IMR-90 (cell line): ENCODE measurements around the gene AMZ1. TPM values are rescaled to one million over a fixed set of nuclear protein-coding genes. Genes with fewer than 3 reads are reported as not detected.
A peak's percentile ranks its signal among the peaks of the same experiment; 100 is the strongest.
"Not testable (repeated sequence)": the region's sequence is repeated elsewhere in the genome, so short reads cannot be mapped to it uniquely, and the experiment has no call there.

Experiments used
- ATAC-seq: fragments of 200-7000 bp; cut with Tn5 transposase; 2 replicates; pipeline ENCODE4 v1.9.1; 2020; ENCODE audit warnings: low read depth, mild to moderate bottlenecking, moderate library complexity
- BruUV-seq: library from RNA; stranded (reverse); fragments of 400-500 nt; replicated peaks from 2 replicates; lab custom pipeline; 2021; lab: Mats Ljungman, UMichigan
- CTCF ChIA-PET: fragments of 300-600 bp; formaldehyde crosslinking; extraction: SDS; loops from one replicate; lab custom pipeline; 2021; ENCODE audit warnings: antibody characterized with exemption; lab: Yijun Ruan, JAX
- POLR2A ChIA-PET: fragments of 300-600 bp; sonication (Branson Sonifier 250); formaldehyde crosslinking; loops from one replicate; lab custom pipeline; 2022; ENCODE audit warnings: antibody characterized with exemption; ENCODE audit not compliant: unreplicated experiment; lab: Charles Lee
- DNase-seq: peaks from one replicate; pipeline ENCODE4 v3.0.0; 2013
- H2AFZ ChIP-seq: replicated peaks from 2 replicates; pipeline ENCODE3; 2013; ENCODE audit warnings: low read length, mild to moderate bottlenecking; ENCODE audit not compliant: poor library complexity
- H2AK5ac ChIP-seq: 2 replicates; pipeline ENCODE4 v1.6.1; 2013; ENCODE audit warnings: low read depth, low read length, inconsistent platforms
- H2AK9ac ChIP-seq: replicated peaks from 2 replicates; pipeline ENCODE3; 2013; ENCODE audit warnings: mild to moderate bottlenecking, low read depth, low read length, moderate library complexity; ENCODE audit not compliant: poor library complexity
- H2BK120ac ChIP-seq: 2 replicates; pipeline ENCODE4 v1.6.1; 2013; ENCODE audit warnings: low read depth, low read length, inconsistent platforms
- H2BK15ac ChIP-seq: 3 replicates; pipeline ENCODE4 v1.6.1; 2013; ENCODE audit warnings: low read depth, low read length, inconsistent platforms
- H2BK20ac ChIP-seq: 2 replicates; pipeline ENCODE4 v1.6.1; 2013; ENCODE audit warnings: low read depth, mild to moderate bottlenecking, inconsistent platforms, low read length, moderate library complexity
- H2BK5ac ChIP-seq: 2 replicates; pipeline ENCODE4 v1.6.1; 2013; ENCODE audit warnings: mild to moderate bottlenecking, low read depth, low read length, inconsistent platforms; ENCODE audit not compliant: poor library complexity, severe bottlenecking
- H3K14ac ChIP-seq: replicated peaks from 2 replicates; pipeline ENCODE4 v1.6.1; 2013; ENCODE audit warnings: low read depth, low read length, inconsistent platforms
- H3K18ac ChIP-seq: 2 replicates; pipeline ENCODE4 v1.6.1; 2013; ENCODE audit warnings: low read depth, low read length, control low read depth
- H3K23ac ChIP-seq: 2 replicates; pipeline ENCODE4 v1.6.1; 2013; ENCODE audit warnings: low read depth, low read length, inconsistent platforms
- H3K27ac ChIP-seq: 2 replicates; pipeline ENCODE4 v1.5.1; 2013; ENCODE audit warnings: mild to moderate bottlenecking, control low read depth, low read length; ENCODE audit not compliant: insufficient read depth
- H3K27me3 ChIP-seq: 2 replicates; pipeline ENCODE4 v1.6.1; 2013; ENCODE audit warnings: low read length; ENCODE audit not compliant: control insufficient read depth, insufficient read depth
- H3K36me3 ChIP-seq: 2 replicates; pipeline ENCODE4 v1.6.1; 2013; ENCODE audit warnings: low read length, mixed read lengths; ENCODE audit not compliant: control insufficient read depth, insufficient read depth
- H3K4ac ChIP-seq: 2 replicates; pipeline ENCODE4 v1.6.1; 2013; ENCODE audit warnings: low read depth, low read length, inconsistent platforms
- H3K4me1 ChIP-seq: 2 replicates; pipeline ENCODE4 v1.6.1; 2013; ENCODE audit warnings: low read length, mixed read lengths; ENCODE audit not compliant: control insufficient read depth, insufficient read depth
- H3K4me2 ChIP-seq: 2 replicates; pipeline ENCODE4 v1.6.1; 2013; ENCODE audit warnings: low read depth, mild to moderate bottlenecking, control low read depth, low read length, moderate library complexity
- H3K4me3 ChIP-seq: 2 replicates; pipeline ENCODE4 v1.5.1; 2013; ENCODE audit warnings: low read depth, mild to moderate bottlenecking, control low read depth, low read length, moderate library complexity; ENCODE audit not compliant: insufficient read depth
- H3K56ac ChIP-seq: 2 replicates; pipeline ENCODE4 v1.6.1; 2013; ENCODE audit warnings: low read length, inconsistent platforms; ENCODE audit not compliant: insufficient read depth; ENCODE audit errors: extremely low read depth
- H3K79me1 ChIP-seq, 2 experiments: 2 replicates each; pipeline ENCODE4 v1.6.1; 2013; ENCODE audit warnings: low read length in 2 of 2, inconsistent platforms in 1 of 2, low read depth in 1 of 2
- H3K9ac ChIP-seq: 2 replicates; pipeline ENCODE4 v1.6.1; 2013; ENCODE audit warnings: low read depth, low read length, control low read depth
- H3K9me1 ChIP-seq: 2 replicates; pipeline ENCODE4 v1.6.1; 2013; ENCODE audit warnings: low read length, inconsistent platforms; ENCODE audit not compliant: insufficient read depth
- H3K9me3 ChIP-seq: 2 replicates; pipeline ENCODE4 v1.6.1; 2013; ENCODE audit warnings: low read length; ENCODE audit not compliant: control insufficient read depth, insufficient read depth
- H4K20me1 ChIP-seq: 2 replicates; pipeline ENCODE4 v1.6.1; 2013; ENCODE audit warnings: low read length, inconsistent platforms; ENCODE audit not compliant: insufficient read depth
- H4K5ac ChIP-seq: 2 replicates; pipeline ENCODE4 v1.6.1; 2013; ENCODE audit warnings: mild to moderate bottlenecking, low read depth, low read length, control low read depth
- H4K8ac ChIP-seq, 2 experiments: 2 replicates each; pipeline ENCODE4 v1.6.1; 2013; ENCODE audit warnings: low read depth in 2 of 2, low read length in 2 of 2, control low read depth in 1 of 2, inconsistent platforms in 1 of 2
- H4K91ac ChIP-seq: 2 replicates; pipeline ENCODE4 v1.6.1; 2013; ENCODE audit warnings: low read depth, low read length, inconsistent platforms; ENCODE audit not compliant: insufficient read depth
- CEBPB ChIP-seq: IDR thresholded peaks from 2 replicates; pipeline ENCODE4 v1.6.1; 2012; ENCODE audit warnings: low read depth, low read length, improper control_type of control experiment
- WGBS, 2 experiments: methylation state at CpG; one replicate each; pipeline versions ENCODE4 v1.1.5 to v1.1.7; 2013; ENCODE audit warnings: missing lambda C conversion rate in 2 of 2; ENCODE audit not compliant: insufficient read length in 1 of 2; ENCODE audit errors: extremely low coverage in 2 of 2; 5-methylcytosine and 5-hydroxymethylcytosine counted together
- dilution Hi-C: fragments of 300-500 bp; cut with HindIII; formaldehyde crosslinking; loops from one replicate; pipeline ENCODE4 v1.14.3; 2018; ENCODE audit warnings: low sequenced_read_pairs; ENCODE audit not compliant: unreplicated experiment
- in situ Hi-C: fragments of 300-500 bp; cut with MboI; formaldehyde crosslinking; loops from 3 replicates; pipeline ENCODE4 v1.14.3; 2019; ENCODE audit warnings: low sequenced_read_pairs, inconsistent platforms, mixed read lengths
- intact Hi-C: fragments of 100-400 bp; cut with micrococcal nuclease; formaldehyde crosslinking; loops from 2 replicates; pipeline ENCODE4 v1.10.0; 2022
- polyA plus RNA-seq, 3 experiments: library from polyadenylated mRNA; depleted of rRNA; stranded (reverse); fragments of >200 nt; gene quantifications; 2 replicates each; pipeline ENCODE4 v1.2.3, GENCODE V29; 2012; ENCODE audit warnings: low replicate concordance in 1 of 3
- total RNA-seq: library from RNA; depleted of rRNA; stranded (reverse); fragments of >200 nt; gene quantifications from 2 replicates; pipeline ENCODE4 v1.2.3, GENCODE V29; 2012

AMZ1 gene
- total and polyA plus RNA-seq, 2 of the 4 experiments (the other 2 are of a cell fraction), result 0.54 to 1.6 TPM

DNA sequence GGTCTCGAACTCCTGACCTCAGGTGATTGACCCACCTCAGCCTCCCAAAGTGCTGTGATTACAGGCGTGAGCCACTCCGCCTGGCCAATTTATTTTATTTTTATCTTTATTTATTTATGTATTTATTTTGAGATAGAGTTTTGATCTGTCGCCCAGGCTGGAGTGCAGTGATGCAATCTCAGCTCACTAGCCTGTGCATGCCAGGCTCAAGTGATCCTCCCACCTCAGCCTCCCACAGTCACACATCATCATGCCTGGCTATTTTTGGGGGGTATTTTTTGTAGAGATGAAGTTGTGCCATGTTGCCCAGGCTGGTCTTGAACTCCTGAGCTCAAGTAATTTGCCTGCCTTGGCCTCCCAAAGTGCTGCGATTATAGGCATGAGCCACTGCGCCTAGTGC lies 14.8 kb upstream of the AMZ1 start:
- H2BK120ac ChIP-seq, H3K14ac ChIP-seq, CTCF ChIA-PET, BruUV-seq, H3K9me1 ChIP-seq, in situ Hi-C loops, H3K27ac ChIP-seq, H3K4me3 ChIP-seq, H2AK9ac ChIP-seq, H3K56ac ChIP-seq, H3K36me3 ChIP-seq, H3K4me2 ChIP-seq, H2BK5ac ChIP-seq, H2AK5ac ChIP-seq, DNase-seq, H2AFZ ChIP-seq, H3K79me1 ChIP-seq, H3K27me3 ChIP-seq, H3K9ac ChIP-seq, H3K4me1 ChIP-seq, POLR2A ChIA-PET, H3K4ac ChIP-seq, H4K8ac ChIP-seq, ATAC-seq, H4K20me1 ChIP-seq, H2BK15ac ChIP-seq, H2BK20ac ChIP-seq, H4K5ac ChIP-seq, H4K91ac ChIP-seq, dilution Hi-C loops, H3K23ac ChIP-seq, H3K9me3 ChIP-seq, H3K18ac ChIP-seq: not testable (repeated sequence)
- WGBS, 2 experiments, result no CpG with 5 or more reads among the region's 6 CpGs
- intact Hi-C loops, result loop anchor here (5.0 kb wide), 1 partner anchor 189 kb away; no protein-coding TSS in a partner anchor
- TF ChIP-seq CEBPB, result peak; percentile 60
